Endothelial cell of umbilical vein (primary cell): ENCODE results near the gene EVA1A.

Experiments used
- CTCF ChIP-seq, 2 donors: IDR thresholded peaks; 1 replicate in 1 of 2; 2 replicates in 1 of 2; pipeline ENCODE4 v1.5.1; 2011; ENCODE audit warnings: low read length in 2 of 2, mild to moderate bottlenecking in 2 of 2, moderate library complexity in 2 of 2, control low read depth in 1 of 2, inconsistent platforms in 1 of 2, low read depth in 1 of 2; ENCODE audit not compliant: insufficient read depth in 1 of 2; ENCODE audit errors: extremely low read depth in 1 of 2
- EZH2 ChIP-seq: IDR thresholded peaks from 2 replicates; pipeline ENCODE4 v1.6.1; 2012; ENCODE audit warnings: borderline replicate concordance, low read depth, mild to moderate bottlenecking, moderate library complexity, low read length, inconsistent platforms; ENCODE audit not compliant: severe bottlenecking
- FOS ChIP-seq: IDR thresholded peaks from 2 replicates; pipeline ENCODE4 v1.6.1; 2011; ENCODE audit warnings: mild to moderate bottlenecking, low read length, moderate library complexity, borderline replicate concordance; ENCODE audit not compliant: insufficient read depth
- JUN ChIP-seq: IDR thresholded peaks from 2 replicates; pipeline ENCODE4 v1.6.1; 2011; ENCODE audit warnings: borderline replicate concordance, low read depth; ENCODE audit not compliant: insufficient read length, insufficient read depth
- MAX ChIP-seq: IDR thresholded peaks from 2 replicates; pipeline ENCODE4 v1.6.1; 2011; ENCODE audit not compliant: insufficient read depth, insufficient read length
- POLR2A ChIP-seq: IDR thresholded peaks from 2 replicates; pipeline ENCODE4 v1.6.1; 2012; ENCODE audit warnings: low read depth, mild to moderate bottlenecking, control low read depth, low read length
- POLR2AphosphoS5 ChIP-seq: IDR thresholded peaks from 2 replicates; pipeline ENCODE4 v1.6.1; 2012; ENCODE audit warnings: low read depth, mild to moderate bottlenecking, control low read depth, low read length, moderate library complexity; ENCODE audit not compliant: insufficient read depth

GRCh38 chr2:75592888-75593287 lies 32.1 kb upstream of the EVA1A start:
- no peak for TF ChIP-seq MAX
- TF ChIP-seq POLR2A = no peak
- TF ChIP-seq CTCF (IDR thresholded peaks at IDR 0.05; ENCODE audit: extremely low read depth in 1 of 2, insufficient read depth in 1 of 2, low read depth in 1 of 2, low read length in 2 of 2) = no peak
- TF ChIP-seq FOS = no peak
- no peak for TF ChIP-seq EZH2
- TF ChIP-seq POLR2AphosphoS5 = no peak
- TF ChIP-seq JUN = no peak
